Fibroblast of lung (primary cell): Measurements from ENCODE around the gene CENPP.

Source experiments
- CTCF ChIP-seq, 2 donors: IDR thresholded peaks in 1 of 2; conservative IDR thresholded peaks in 1 of 2; 1 replicate in 1 of 2; 2 replicates in 1 of 2; pipeline ENCODE4 v1.5.1; 2011 to 2012; ENCODE audit warnings: low read length in 2 of 2, control low read depth in 1 of 2, inconsistent platforms in 1 of 2, low read depth in 1 of 2, mild to moderate bottlenecking in 1 of 2
- EZH2 ChIP-seq: IDR thresholded peaks from 2 replicates; pipeline ENCODE4 v1.5.1; 2012; ENCODE audit warnings: low read length, control low read depth, mild to moderate bottlenecking; ENCODE audit errors: missing control alignments

DNA sequence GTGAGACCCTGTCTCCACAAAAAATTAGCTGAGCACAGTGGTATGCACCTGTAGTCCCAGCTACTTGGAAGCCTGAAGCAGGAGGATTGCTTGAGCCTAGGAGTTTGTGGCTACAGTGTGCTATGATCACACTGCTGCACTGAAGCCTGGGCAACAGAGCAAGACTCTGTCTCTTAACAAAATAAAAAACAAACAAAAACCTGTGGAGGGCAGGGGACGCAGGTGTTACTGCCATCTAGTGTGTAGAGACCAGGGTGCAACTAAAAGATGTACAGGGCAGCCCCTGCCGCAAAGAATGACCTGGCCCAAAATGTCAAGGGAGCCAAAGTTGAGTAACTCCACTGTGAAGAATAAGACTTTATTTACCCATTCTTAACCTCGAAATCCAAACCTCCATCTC lies 129.5 kb downstream of the CENPP start:
- TF ChIP-seq CTCF (conservative IDR thresholded peaks at IDR 0.05 in 1 of 2, IDR thresholded peaks at IDR 0.05 in 1 of 2; ENCODE audit: low read depth in 1 of 2, low read length in 2 of 2), result no peak
- TF ChIP-seq EZH2, result no peak
